Measurements from ENCODE around the gene C12orf50. TPM values are rescaled to one million over a fixed set of nuclear protein-coding genes. Genes with fewer than 3 reads are reported as not detected.

C12orf50 gene, protein sequence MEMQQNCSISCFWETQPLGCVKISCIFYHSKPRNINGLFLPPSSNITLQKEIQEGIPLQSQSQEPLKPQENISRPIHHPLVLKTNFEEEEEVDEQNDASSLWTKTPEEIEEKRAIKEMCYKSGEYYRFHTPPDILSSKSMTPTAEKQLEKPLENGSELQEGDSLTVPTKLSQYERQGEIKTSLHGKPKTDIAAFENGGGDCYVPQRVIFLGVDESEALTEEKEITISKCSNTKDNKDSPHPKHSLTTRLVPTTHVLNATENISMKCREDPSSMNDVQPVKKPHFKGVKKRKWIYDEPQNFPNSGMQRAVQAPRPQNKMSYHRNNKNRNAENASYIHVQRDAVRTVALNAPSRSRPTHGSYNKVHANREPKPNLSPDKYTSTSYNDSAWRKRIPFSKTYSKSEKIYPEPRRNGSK
- not detected for total RNA-seq
- long read RNA-seq = 0 reads

DNA sequence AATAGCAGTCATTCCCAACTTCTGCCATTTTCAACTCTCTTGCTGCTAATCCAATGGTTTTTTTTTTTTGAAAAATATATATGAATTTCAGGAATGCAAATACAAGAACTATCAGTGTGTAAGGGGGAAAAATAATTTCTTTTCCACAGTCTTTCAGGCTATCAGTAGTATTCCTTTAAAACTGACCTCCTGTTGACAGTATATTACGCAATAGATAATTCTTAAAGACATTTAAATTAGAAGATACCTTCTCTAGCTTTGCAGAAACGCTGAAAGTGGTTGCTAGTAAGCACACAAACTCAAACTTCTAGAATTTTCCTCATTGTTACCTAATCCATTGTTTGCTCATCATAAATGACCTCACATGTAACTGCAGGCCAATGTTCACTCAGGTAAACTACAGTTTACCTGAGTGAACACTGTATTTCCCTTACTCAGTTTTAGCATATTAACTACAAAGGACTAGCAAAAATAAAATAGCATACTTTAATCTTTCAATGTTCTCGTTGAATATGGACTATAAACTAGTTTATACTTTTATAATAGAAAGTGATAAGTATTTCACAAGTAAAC lies at the start of gene C12orf50:
Gene C12orf50 (minus strand): TSS at position 309 of the 573 bp plus-strand sequence. CDS start 2,439 bp downstream, outside the sequence.
- Histone ChIP-seq H3K36me3 (no peaks in the 10 kb centered on the region), H3K9me3 (no peaks in the 10 kb centered on the region), H3K27ac (no peak within 1 kb of the TSS), H3K4me3 (no peak within 1 kb of the TSS), H3K27me3 (no peaks in the 10 kb centered on the region), H3K4me1 (no peaks in the 10 kb centered on the region)
- DNase-seq (no peak), ATAC-seq (no peak)
- intact Hi-C loops (cut with DNase I) = no loop called here
- TF ChIP-seq, protein P1, sequence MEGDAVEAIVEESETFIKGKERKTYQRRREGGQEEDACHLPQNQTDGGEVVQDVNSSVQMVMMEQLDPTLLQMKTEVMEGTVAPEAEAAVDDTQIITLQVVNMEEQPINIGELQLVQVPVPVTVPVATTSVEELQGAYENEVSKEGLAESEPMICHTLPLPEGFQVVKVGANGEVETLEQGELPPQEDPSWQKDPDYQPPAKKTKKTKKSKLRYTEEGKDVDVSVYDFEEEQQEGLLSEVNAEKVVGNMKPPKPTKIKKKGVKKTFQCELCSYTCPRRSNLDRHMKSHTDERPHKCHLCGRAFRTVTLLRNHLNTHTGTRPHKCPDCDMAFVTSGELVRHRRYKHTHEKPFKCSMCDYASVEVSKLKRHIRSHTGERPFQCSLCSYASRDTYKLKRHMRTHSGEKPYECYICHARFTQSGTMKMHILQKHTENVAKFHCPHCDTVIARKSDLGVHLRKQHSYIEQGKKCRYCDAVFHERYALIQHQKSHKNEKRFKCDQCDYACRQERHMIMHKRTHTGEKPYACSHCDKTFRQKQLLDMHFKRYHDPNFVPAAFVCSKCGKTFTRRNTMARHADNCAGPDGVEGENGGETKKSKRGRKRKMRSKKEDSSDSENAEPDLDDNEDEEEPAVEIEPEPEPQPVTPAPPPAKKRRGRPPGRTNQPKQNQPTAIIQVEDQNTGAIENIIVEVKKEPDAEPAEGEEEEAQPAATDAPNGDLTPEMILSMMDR (IDR thresholded peaks at IDR 0.05) = no peak

DNA sequence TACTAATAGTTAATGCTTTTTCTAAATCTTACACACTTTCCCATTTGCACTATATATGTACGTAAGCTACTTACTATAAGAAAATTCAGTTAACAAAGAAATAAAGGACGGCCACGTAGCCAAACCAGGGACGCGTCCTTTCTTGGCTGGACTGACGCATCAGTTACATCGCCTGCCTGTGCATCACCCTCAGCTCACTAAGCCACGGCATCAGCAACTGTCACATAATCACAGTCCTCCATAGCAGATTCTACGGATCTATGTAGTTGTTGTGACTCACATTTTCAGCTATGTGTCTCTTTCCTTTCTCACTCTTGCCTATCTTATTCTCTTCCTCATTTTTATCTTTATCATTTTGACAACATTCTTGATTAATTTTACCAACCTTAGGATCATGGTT lies 38.1 kb upstream of the C12orf50 start:
- DNase-seq (no peak), ATAC-seq (no peak)
- H3K27me3 ChIP-seq = no peaks in the 10 kb centered on the region
- H3K4me1 ChIP-seq = no peaks in the 10 kb centered on the region
- no peak overlapping the region for H3K27ac ChIP-seq
- TF ChIP-seq, protein P1 (IDR thresholded peaks at IDR 0.05) = no peak
- no peak overlapping the region for H3K4me3 ChIP-seq
- intact Hi-C loops (cut with DNase I) = no loop called here
- no peaks in the 10 kb centered on the region for H3K9me3 ChIP-seq
- peaks cover 4% of the 10 kb centered on the region for H3K36me3 ChIP-seq

DNA sequence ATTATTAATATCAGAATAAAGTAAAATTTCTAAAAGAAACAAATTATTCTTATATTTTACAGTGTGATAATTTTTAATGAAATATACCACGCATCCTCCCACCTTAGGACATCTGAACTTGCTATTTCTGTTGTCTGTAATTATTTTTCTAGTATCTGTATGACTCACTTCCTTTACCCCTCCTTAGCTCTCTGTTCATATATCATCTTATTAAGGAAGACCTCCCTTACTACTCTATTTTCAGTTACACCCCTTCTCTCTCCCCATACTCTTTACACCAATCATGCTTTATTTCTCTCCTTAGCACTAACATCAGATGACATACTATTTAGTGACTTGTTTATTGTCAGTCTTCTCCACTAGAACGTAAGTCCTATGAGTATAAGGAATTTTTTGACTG lies 34.2 kb upstream of the C12orf50 start:
- Histone ChIP-seq H3K4me3 (no peak overlapping the region), H3K27ac (no peak overlapping the region), H3K36me3 (peaks cover 15% of the 10 kb centered on the region), H3K9me3 (no peaks in the 10 kb centered on the region), H3K4me1 (no peaks in the 10 kb centered on the region), H3K27me3 (no peaks in the 10 kb centered on the region)
- TF ChIP-seq, protein P1 (IDR thresholded peaks at IDR 0.05) = no peak
- DNase-seq = no peak
- no peak for ATAC-seq
- intact Hi-C loops (cut with DNase I) = no loop called here

DNA sequence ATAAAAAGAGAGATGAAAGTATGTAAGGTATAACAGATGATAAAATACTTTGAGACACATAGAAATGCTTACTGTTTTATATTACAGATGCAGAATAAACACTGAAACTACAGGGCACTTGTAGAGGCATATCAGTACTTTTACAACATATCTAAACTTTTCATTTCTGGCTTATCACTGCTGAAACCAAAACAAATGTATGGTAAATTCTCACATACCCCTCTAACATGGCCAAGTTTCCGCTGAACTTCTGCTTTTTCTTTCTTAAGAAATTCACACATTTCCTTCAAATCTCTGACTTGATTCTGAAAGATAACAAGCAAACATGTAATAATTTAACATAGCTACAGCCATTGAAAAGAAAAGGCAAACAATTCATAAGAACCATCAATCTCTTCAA lies 33.3 kb upstream of the C12orf50 start:
- ATAC-seq (no peak), DNase-seq (no peak)
- TF ChIP-seq, protein P1 (IDR thresholded peaks at IDR 0.05) = no peak
- Histone ChIP-seq H3K36me3 (peaks cover 24% of the 10 kb centered on the region), H3K4me3 (no peak overlapping the region), H3K27me3 (no peaks in the 10 kb centered on the region), H3K27ac (no peak overlapping the region), H3K4me1 (no peaks in the 10 kb centered on the region), H3K9me3 (no peaks in the 10 kb centered on the region)
- intact Hi-C loops (cut with DNase I) = no loop called here

DNA sequence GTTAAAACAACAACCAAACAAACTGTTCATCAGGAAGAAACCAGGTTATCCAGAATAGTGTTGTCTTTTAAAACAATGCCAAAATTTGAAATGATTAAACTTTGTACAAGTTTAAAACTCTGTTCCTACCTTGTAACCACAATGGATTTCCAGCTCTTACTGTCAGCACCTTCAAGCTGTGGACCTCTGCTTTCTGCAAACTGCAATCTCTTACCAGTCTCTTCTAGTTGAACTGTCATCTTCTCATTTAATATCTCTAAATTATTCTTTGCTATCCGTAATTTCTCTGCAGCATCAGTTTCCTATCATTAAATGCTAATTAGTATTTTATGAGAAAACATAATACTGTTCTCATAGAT lies 29.5 kb upstream of the C12orf50 start:
- no peak overlapping the region for H3K4me3 ChIP-seq
- no peaks in the 10 kb centered on the region for H3K27me3 ChIP-seq
- DNase-seq (no peak), ATAC-seq (no peak)
- peaks cover 49% of the 10 kb centered on the region for H3K36me3 ChIP-seq
- H3K4me1 ChIP-seq = no peaks in the 10 kb centered on the region
- TF ChIP-seq, protein P1 (IDR thresholded peaks at IDR 0.05) = no peak
- no peak overlapping the region for H3K27ac ChIP-seq
- no peaks in the 10 kb centered on the region for H3K9me3 ChIP-seq
- intact Hi-C loops (cut with DNase I) = no loop called here
